TTC549 (cell line): ENCODE results near the gene GJA4.

Experiments
- FAIRE-seq: peaks from 2 replicates; lab custom pipeline; 2012; peaks lifted over from hg19 to GRCh38; lab: Jason Lieb, UNC

Gene GJA4

DNA sequence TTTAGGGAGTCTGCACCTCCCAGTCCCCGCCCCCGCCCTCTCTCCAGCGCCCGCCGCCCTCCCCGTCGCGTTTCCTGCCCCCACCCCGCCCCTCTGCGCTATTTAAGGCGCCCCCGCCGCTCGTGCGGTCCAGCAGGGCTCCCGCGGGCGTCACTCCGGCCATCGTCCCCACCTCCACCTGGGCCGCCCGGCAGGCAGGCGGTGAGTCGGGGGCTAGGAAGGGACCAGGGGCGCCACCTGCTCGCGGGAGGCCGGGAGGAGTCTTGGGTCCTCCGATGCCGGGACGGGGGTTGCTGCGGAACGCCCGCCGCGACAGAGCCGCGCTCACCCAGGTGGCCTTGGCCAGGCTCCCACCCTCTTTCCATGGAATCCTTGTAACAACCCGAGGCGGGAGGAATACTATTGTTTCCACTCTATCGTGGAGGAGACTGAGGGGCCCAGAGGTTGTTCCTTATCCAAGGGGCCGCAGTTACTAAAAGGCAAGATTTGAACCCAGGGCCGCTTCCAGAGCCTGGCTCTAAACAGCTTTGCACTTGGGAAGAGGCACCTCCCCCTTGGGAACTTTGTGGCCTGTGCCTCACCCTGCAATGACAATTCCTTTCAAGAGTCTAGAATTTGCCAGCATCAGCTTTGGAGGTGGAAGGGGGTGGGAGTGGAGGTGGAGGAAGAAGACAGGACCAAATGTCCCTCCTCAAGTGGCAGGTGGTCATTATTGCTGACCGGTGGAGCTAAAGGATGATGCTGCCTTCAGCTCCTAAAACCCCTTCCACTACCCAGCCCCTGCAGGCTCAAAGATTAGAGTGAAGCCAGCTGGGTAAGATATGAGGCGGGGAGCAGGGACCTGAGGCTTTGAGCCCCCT lies at the start of gene GJA4:
GJA4 (plus strand) TSS at position 132 of the 860 bp plus-strand sequence. CDS start 1,215 bp downstream, outside the sequence.
- no peak for FAIRE-seq

DNA sequence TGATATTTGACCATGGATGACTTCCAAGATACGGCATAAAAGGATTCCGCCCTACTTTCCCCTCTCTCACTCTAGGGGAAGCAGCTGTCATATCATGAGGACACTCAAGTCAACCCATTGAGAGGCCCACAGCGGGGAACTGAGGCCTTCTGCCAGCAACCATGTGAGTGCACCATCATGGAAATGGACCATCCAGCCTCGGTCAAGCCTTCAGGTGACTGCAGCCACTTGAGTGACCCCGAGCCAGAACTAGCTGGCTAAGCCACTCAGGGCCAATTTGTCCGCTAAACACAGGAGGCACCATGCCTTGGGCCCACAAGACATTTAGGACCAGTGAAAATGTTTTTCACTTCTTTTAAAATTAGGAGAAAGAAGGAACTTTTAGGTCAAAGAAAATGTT lies 49.0 kb upstream of the GJA4 start:
- no peak for FAIRE-seq

DNA sequence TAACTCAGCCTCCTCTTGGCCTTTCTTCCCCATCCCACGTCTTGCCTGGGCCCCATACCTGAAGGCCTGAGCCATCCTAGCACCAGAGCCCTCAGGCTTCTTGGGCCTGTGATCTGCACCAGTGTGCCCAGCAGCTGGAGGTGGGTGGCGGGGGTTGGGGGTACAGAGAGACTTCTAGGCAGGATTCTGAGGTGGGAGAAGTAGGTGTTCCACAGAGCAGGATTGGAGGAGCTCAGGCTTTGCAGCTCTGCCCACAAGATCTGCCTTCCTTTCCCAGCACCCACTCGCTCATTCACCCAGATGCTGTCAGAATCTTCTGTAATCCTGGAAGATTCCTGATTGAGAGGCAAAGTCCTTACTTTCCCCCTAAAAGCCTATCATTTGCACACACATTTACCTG lies 47.9 kb upstream of the GJA4 start:
- FAIRE-seq = no peak

DNA sequence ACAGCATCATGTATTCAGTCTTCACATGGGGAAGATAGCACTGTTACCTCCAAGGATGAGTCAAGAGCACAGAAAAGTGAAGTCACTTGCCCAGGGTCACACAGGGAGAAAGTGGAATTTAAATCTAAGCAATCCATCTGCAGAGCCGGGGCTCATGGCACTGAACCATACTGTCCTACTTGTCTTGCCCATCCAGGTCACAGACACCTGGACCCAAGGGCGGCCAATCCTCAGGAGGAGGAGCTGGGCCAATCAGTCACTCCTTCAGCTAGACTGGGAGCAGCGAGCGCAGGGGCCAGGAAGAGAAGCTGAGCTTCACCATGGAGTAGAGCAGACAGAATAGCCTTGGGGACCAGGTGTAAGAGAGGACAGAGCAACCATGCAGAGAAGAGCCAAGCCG lies 47.1 kb upstream of the GJA4 start:
- no peak for FAIRE-seq

DNA sequence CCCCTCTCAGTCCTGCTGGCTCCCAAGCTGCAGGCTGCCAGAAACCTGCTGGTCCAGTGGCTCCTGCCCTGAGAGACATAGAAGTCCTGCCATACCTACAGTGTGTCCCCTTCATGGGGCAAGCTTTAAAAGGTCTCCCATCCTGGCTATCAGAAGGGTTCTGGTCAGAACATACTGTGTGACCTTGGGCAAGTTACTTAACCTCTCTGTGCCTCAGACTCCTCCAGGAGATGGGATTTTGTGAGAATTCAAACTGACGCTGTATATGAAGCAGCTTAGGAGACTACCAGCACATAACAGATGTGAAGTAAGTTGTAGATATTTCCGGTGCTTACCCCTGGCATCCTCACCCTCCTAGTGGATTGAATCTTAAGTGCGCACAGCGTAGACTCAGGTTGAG lies 46.7 kb upstream of the GJA4 start:
- FAIRE-seq = no peak

DNA sequence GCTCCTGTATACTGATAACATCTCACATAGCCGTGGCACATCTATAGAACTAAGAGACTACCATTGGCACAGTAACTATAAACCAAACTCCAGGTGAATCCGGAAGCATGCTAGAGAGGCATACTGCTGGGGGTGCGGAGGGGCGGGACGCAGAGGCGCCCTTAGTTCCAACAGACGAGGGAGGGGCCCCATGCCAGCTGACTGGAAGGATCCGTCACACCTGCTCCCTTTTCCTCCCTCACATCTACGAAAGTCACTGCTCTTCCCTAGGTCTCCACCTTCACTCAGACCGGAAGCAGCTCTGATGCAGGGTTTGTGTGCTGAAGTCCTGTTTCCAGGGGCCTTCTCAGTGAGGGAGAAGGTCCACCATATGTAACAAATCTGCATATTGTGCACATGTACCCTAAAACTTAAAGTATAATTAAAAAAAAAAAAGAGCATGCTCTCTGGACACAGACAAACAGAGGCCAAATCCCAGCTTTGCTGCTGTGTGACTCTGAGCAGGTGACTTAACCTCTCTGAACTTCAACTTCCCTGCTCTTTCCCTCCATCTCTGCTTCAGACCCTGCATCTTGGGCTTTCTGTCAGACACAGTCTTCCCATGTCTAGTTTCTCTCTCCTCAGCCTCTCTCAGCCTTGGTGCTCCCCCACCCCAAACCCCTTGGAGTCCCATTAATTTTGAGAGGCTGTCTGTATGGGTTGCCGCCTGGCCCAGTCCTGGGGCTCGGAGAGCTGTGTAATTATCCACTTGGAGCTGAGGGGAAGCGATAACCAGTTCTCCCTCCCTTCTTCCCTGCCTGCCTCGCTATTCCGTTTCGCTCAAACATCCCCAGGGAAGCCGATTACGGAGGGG lies 45.8 kb upstream of the GJA4 start:
- FAIRE-seq = no peak

DNA sequence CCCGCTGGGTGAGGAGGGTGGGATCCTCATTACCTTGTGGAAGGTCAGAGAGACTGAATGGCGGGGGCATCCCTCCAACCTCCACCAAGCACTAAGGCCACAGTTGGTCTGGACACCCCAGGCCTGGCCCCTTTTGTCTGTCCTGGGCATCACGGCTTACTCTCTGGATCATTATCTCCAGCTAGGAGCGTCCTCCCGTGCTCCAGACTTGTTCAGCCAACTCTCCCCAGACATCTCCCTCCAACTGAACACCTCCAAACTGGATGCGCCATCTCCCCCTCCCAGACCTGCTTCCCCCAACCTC lies 45.2 kb upstream of the GJA4 start:
- no peak for FAIRE-seq

GRCh38 chr1:34749992-34750391 lies 42.8 kb upstream of the GJA4 start:
- no peak for FAIRE-seq

DNA sequence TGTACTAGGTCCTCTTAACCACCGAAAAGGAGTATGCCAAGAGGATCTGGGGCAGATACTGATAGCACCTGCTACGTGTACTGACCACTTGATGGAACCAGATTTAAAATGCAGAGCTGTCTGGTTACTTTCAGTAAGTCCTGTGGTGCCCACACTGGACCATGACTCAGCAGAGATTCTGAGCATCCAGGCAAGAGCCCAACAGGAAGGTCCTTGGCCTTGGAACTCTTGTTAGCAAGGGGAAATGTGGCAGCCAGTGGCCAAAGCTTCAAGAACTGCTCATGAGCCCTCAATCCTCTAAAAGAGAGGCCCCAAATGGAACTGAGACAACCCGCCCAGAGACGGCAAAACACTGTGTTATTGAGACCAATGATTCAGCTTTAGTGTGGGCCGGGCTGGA lies 42.2 kb upstream of the GJA4 start:
- FAIRE-seq = no peak

- no peak for FAIRE-seq
Observed at GRCh38 chr1:34753163-34753562, 39.6 kb upstream of the GJA4 start.

- no peak for FAIRE-seq
Observed at GRCh38 chr1:34754964-34755637, 37.7 kb upstream of the GJA4 start, which contains the start of gene GJB5. TSS of gene GJB5 (plus strand) at chr1:34755047. CDS start at chr1:34757331, 2,284 bp downstream.

- FAIRE-seq = no peak
Observed at GRCh38 chr1:34755961-34756360, 36.8 kb upstream of the GJA4 start.

DNA sequence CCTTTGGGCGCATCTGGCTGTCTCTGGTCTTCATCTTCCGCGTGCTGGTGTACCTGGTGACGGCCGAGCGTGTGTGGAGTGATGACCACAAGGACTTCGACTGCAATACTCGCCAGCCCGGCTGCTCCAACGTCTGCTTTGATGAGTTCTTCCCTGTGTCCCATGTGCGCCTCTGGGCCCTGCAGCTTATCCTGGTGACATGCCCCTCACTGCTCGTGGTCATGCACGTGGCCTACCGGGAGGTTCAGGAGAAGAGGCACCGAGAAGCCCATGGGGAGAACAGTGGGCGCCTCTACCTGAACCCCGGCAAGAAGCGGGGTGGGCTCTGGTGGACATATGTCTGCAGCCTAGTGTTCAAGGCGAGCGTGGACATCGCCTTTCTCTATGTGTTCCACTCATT lies 35.4 kb upstream of the GJA4 start:
- no peak for FAIRE-seq

- FAIRE-seq = no peak
Observed at GRCh38 chr1:34758751-34759150, 34.0 kb upstream of the GJA4 start.

DNA sequence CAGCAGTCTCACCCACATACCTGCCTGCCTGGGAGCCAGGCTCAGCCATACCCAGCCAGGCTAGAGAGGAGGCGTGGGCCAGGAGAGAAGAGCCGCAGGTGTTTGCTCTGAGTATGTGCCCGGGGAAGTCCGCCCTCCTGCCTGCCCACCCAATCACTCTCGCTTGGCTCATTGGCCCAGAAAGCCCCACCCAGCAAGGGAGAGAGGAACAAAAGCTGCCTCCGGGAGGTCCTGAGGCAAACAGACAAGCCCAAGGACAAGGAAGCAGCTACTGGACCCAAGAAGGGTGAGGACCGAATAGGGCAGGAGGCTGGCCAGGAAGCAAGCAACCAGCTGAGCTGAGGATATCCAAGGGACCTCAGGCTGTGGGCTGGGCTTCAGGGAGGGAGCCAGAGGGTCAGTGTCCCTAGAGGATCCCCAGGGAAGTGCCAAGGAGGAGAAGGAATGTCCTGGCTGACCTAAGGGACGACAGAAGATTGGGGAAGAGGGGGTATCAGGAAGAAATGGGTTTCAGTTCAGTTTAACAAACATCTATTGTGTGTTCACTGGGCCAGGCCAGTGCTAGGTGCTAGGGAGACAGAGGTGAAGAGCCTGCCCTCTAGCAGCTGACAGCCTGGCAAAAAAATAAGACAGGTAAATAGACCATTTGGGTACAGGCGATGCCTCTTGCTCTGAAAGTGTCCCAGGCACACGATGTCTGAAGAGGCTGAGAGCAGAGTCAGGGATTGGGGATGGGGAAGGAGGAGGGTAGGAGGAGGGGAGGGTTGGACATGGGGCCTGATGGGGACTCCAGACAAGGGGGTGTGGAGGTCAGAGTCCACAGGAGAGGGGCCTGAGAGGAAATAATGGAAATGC lies 33.1 kb upstream of the GJA4 start, which contains the start of gene GJB4:
GJB4 (plus strand) TSS at position 238 of the 855 bp plus-strand sequence. CDS start 1,515 bp downstream, outside the sequence.
- no peak for FAIRE-seq

DNA sequence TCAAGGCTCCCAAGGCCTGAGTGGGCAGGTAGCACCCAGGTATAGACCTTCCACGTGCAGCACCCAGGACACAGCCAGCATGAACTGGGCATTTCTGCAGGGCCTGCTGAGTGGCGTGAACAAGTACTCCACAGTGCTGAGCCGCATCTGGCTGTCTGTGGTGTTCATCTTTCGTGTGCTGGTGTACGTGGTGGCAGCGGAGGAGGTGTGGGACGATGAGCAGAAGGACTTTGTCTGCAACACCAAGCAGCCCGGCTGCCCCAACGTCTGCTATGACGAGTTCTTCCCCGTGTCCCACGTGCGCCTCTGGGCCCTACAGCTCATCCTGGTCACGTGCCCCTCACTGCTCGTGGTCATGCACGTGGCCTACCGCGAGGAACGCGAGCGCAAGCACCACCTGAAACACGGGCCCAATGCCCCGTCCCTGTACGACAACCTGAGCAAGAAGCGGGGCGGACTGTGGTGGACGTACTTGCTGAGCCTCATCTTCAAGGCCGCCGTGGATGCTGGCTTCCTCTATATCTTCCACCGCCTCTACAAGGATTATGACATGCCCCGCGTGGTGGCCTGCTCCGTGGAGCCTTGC lies 31.5 kb upstream of the GJA4 start:
- FAIRE-seq = no peak

GRCh38 chr1:34761776-34762307 lies 31.0 kb upstream of the GJA4 start:
- no peak for FAIRE-seq

DNA sequence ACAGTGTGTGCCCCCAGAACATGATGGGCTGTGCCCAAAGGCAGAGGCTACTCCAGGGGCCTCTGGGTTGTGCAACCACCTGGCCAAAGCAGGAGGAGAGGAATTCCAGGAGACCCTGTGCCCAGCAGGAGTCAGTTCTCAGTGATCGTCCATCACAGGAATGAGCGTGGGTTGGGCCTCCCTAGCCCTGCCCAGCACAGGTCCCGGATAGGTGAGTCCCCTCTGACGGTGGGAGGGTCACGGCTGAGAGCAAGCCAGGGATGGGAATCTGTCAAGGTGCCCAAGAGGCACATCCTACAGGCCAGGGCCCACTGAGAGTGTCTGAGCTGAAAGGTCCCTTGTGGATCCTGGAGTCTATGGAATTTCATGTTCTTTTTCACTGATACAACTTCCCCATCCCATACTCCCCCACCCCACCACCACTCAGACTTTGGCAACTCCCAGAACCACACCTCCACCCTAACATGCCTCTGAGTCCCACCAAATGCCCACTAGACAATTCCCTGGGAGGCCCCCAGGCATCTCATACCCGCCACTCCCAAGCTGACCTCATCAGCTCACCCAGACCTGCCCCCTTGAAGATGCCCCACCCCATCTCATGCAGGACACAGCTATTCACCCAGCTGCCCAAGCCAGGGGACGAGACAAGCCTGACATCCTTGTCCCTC lies 30.2 kb upstream of the GJA4 start:
- no peak for FAIRE-seq

DNA sequence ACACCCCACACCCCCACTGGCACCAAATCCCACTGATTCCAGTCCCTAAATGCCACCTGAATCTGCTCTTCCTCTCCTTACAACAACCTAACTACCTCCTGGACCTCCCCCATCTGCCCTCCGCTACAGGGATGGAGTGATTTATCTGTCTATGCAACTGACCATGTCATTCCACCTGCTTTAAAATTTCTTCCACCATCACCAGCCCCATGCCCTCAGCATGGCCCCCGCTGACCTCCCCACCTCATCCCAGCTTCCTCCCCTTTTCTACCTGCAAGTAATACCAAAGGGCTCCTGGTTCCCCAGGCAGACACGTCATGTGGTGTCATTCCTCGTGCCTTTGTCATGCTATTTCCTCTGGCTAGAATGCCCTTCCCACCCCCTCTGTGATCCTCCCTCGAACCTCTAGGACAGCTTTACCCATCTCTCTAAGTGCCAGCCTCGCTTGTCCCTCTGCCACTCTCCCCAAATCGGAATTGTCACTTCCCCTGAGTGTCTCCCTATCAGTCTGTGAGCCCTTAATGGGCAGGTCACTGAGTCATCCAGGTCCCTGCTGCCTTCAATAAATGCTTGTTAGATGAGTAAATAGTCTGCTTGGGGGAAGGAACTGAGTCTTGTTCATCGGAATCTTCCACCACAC lies 29.5 kb upstream of the GJA4 start:
- no peak for FAIRE-seq

GRCh38 chr1:34768856-34769255 lies 23.9 kb upstream of the GJA4 start:
- FAIRE-seq = no peak
